ENCODE results near the gene ELSPBP1.

DNA sequence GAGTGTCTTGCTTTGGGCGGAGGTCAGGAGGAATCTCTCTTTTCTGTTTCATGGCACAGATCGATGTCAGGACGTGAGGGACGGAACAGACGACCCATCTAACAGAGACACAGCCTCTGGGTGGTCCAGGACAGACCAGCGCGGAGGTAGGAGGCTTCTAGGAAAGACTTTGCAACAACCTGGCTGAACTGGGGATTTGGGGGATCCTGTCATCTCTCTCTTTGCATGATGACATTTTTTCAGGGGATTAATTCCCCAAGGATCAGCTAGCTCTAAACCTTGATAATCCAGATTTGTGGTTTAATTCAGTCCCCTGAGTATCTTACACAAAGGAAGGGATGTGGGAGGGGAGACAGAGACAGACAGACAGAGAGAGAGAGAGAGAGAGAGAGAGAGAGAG lies 35.0 kb downstream of the ELSPBP1 start:
- TF ChIP-seq, protein P1, sequence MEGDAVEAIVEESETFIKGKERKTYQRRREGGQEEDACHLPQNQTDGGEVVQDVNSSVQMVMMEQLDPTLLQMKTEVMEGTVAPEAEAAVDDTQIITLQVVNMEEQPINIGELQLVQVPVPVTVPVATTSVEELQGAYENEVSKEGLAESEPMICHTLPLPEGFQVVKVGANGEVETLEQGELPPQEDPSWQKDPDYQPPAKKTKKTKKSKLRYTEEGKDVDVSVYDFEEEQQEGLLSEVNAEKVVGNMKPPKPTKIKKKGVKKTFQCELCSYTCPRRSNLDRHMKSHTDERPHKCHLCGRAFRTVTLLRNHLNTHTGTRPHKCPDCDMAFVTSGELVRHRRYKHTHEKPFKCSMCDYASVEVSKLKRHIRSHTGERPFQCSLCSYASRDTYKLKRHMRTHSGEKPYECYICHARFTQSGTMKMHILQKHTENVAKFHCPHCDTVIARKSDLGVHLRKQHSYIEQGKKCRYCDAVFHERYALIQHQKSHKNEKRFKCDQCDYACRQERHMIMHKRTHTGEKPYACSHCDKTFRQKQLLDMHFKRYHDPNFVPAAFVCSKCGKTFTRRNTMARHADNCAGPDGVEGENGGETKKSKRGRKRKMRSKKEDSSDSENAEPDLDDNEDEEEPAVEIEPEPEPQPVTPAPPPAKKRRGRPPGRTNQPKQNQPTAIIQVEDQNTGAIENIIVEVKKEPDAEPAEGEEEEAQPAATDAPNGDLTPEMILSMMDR (IDR thresholded peaks at IDR 0.05) = no peak
- TF ChIP-seq POLR2A (IDR thresholded peaks at IDR 0.05) (no peak), POLR2AphosphoS5 (IDR thresholded peaks at IDR 0.05) (no peak)

Data from upper lobe of left lung (tissue), 4 donors.